Breast epithelium (tissue), 4 donors: ENCODE measurements around the gene PDIA2. TPM values are rescaled to one million over a fixed set of nuclear protein-coding genes. Genes with fewer than 3 reads are reported as not detected.
"Not testable (repeated sequence)": the region's sequence is repeated elsewhere in the genome, so short reads cannot be mapped to it uniquely, and the experiment has no call there.

Experiments used
- DNase-seq, 2 donors: peaks; one replicate each; pipeline ENCODE4 v3.0.0-alpha.2; 2019; ENCODE audit warnings: low spot score in 2 of 2
- H3K27ac ChIP-seq, 2 donors: fragments of 200-600 bp; sonication (generic) in 1 of 2; one replicate each; pipeline ENCODE4 v1.5.1; 2016 to 2019; ENCODE audit warnings: mild to moderate bottlenecking in 1 of 2
- H3K27me3 ChIP-seq, 2 donors: fragments of 200-600 bp; sonication (generic) in 1 of 2; one replicate each; pipeline versions ENCODE4 v1.5.1 to v1.6.0; 2017 to 2019; ENCODE audit warnings: control low read depth in 1 of 2, mild to moderate bottlenecking in 1 of 2
- H3K36me3 ChIP-seq: fragments of 200-600 bp; one replicate; pipeline ENCODE4 v1.5.1; 2019
- H3K4me1 ChIP-seq, 2 donors: fragments of 200-600 bp; sonication (generic); one replicate each; pipeline ENCODE4 v1.5.1; 2016 to 2019; ENCODE audit warnings: control low read depth in 1 of 2
- H3K4me3 ChIP-seq, 3 donors: fragments of 200-600 bp; sonication (generic); 1 replicate in 2 of 3; 2 replicates in 1 of 3; pipeline ENCODE4 v1.5.1; 2016 to 2019; ENCODE audit warnings: mild to moderate bottlenecking in 3 of 3, moderate library complexity in 2 of 3
- H3K9me3 ChIP-seq, 2 donors: fragments of 200-600 bp; sonication (generic) in 1 of 2; one replicate each; pipeline ENCODE4 v1.5.1; 2016 to 2019; ENCODE audit warnings: control low read depth in 1 of 2
- CTCF ChIP-seq, 3 donors: fragments of 450-650 bp; IDR thresholded peaks; one replicate each; pipeline ENCODE4 v1.5.1; 2016 to 2017; ENCODE audit warnings: antibody characterized with exemption in 3 of 3, mild to moderate bottlenecking in 3 of 3, moderate library complexity in 3 of 3
- POLR2A ChIP-seq: fragments of 450-650 bp; IDR thresholded peaks from one replicate; pipeline ENCODE4 v1.6.1; 2016; ENCODE audit warnings: antibody characterized with exemption, mild to moderate bottlenecking, moderate library complexity
- POLR2AphosphoS5 ChIP-seq, 3 donors: sonication (generic); formaldehyde crosslinking; IDR thresholded peaks; one replicate each; pipeline ENCODE4 v1.6.1; 2017; ENCODE audit warnings: antibody characterized with exemption in 3 of 3
- intact Hi-C: fragments of 100-400 bp; cut with DNase I; formaldehyde crosslinking; loops from one replicate; pipeline ENCODE4 v1.15.1; 2023; ENCODE audit warnings: low total_unique reads
- total RNA-seq, 3 donors: library from RNA; depleted of rRNA; stranded (reverse); fragments of >200 nt; gene quantifications; one replicate each; pipeline ENCODE4 v1.1.0, GENCODE V29; 2016

Gene PDIA2
- total RNA-seq, 3 donors from 2014 or later, result not detected

- TF ChIP-seq POLR2AphosphoS5 (IDR thresholded peaks at IDR 0.05), result no peak
- TF ChIP-seq CTCF (IDR thresholded peaks at IDR 0.05), result no peak
- TF ChIP-seq POLR2A, result no peak
- Histone ChIP-seq H3K4me1 (no peaks in the 10 kb centered on the region), H3K9me3 (no peaks in the 10 kb centered on the region), H3K4me3 (no peak overlapping the region), H3K27me3 (no peaks in the 10 kb centered on the region), H3K27ac (no peak overlapping the region), H3K36me3 (no peaks in the 10 kb centered on the region)
- no peak for DNase-seq
- intact Hi-C loops, result no loop called here
Measured at GRCh38 chr16:253833-254232, 29.1 kb upstream of the PDIA2 start.

GRCh38 chr16:254461-254860 lies 28.5 kb upstream of the PDIA2 start:
- Histone ChIP-seq H3K4me3 (no peak overlapping the region), H3K4me1 (no peaks in the 10 kb centered on the region), H3K27me3 (no peaks in the 10 kb centered on the region), H3K27ac (no peak overlapping the region), H3K36me3 (no peaks in the 10 kb centered on the region), H3K9me3 (no peaks in the 10 kb centered on the region)
- TF ChIP-seq POLR2A, result no peak
- no peak for TF ChIP-seq CTCF (IDR thresholded peaks at IDR 0.05)
- no peak for TF ChIP-seq POLR2AphosphoS5 (IDR thresholded peaks at IDR 0.05)
- no peak for DNase-seq
- intact Hi-C loops, result no loop called here

- DNase-seq, result no peak
- intact Hi-C loops, result no loop called here
- Histone ChIP-seq H3K27ac (no peak overlapping the region), H3K36me3 (peaks cover 6% of the 10 kb centered on the region), H3K4me3 (no peak overlapping the region), H3K4me1 (no peaks in the 10 kb centered on the region), H3K27me3 (no peaks in the 10 kb centered on the region), H3K9me3 (no peaks in the 10 kb centered on the region)
- TF ChIP-seq POLR2AphosphoS5 (IDR thresholded peaks at IDR 0.05) (no peak), POLR2A (no peak), CTCF (IDR thresholded peaks at IDR 0.05) (no peak)
Measured at GRCh38 chr16:255183-255582, 27.8 kb upstream of the PDIA2 start.

GRCh38 chr16:258091-258490 lies 24.9 kb upstream of the PDIA2 start:
- intact Hi-C loops, result not testable (repeated sequence)
- H3K36me3 ChIP-seq, result peaks cover 17% of the 10 kb centered on the region

GRCh38 chr16:259226-259625 lies 23.7 kb upstream of the PDIA2 start:
- peaks cover 19% of the 10 kb centered on the region for H3K36me3 ChIP-seq
- H3K27ac ChIP-seq, result no peak overlapping the region
- no peak for DNase-seq
- H3K4me1 ChIP-seq, result no peaks in the 10 kb centered on the region
- intact Hi-C loops, result no loop called here
- no peak overlapping the region for H3K4me3 ChIP-seq
- H3K27me3 ChIP-seq, result no peaks in the 10 kb centered on the region
- TF ChIP-seq POLR2A, result no peak
- TF ChIP-seq POLR2AphosphoS5 (IDR thresholded peaks at IDR 0.05), result no peak
- TF ChIP-seq CTCF (IDR thresholded peaks at IDR 0.05), result no peak
- no peaks in the 10 kb centered on the region for H3K9me3 ChIP-seq

More at GRCh38 chr16:258091-258490, 24.9 kb upstream of the PDIA2 start:
- not testable (repeated sequence) for H3K27ac ChIP-seq, H3K27me3 ChIP-seq, H3K4me3 ChIP-seq, H3K9me3 ChIP-seq, DNase-seq, H3K4me1 ChIP-seq

GRCh38 chr16:259814-260253 lies 23.1 kb upstream of the PDIA2 start:
- Histone ChIP-seq H3K27ac (no peak overlapping the region), H3K4me1 (no peaks in the 10 kb centered on the region), H3K36me3 (peaks cover 19% of the 10 kb centered on the region), H3K9me3 (no peaks in the 10 kb centered on the region), H3K27me3 (no peaks in the 10 kb centered on the region), H3K4me3 (no peak overlapping the region)
- no peak for DNase-seq
- intact Hi-C loops, result no loop called here
- TF ChIP-seq POLR2A, result no peak
- TF ChIP-seq POLR2AphosphoS5 (IDR thresholded peaks at IDR 0.05), result no peak
- no peak for TF ChIP-seq CTCF (IDR thresholded peaks at IDR 0.05)
